ENCODE results near the gene PKD2. TPM values are rescaled to one million over a fixed set of nuclear protein-coding genes. Genes with fewer than 3 reads are reported as not detected.

The PKD2 gene
- total RNA-seq, 4 donors from 2014 or later, result 79.1 to 128 (median 92.5) TPM

DNA sequence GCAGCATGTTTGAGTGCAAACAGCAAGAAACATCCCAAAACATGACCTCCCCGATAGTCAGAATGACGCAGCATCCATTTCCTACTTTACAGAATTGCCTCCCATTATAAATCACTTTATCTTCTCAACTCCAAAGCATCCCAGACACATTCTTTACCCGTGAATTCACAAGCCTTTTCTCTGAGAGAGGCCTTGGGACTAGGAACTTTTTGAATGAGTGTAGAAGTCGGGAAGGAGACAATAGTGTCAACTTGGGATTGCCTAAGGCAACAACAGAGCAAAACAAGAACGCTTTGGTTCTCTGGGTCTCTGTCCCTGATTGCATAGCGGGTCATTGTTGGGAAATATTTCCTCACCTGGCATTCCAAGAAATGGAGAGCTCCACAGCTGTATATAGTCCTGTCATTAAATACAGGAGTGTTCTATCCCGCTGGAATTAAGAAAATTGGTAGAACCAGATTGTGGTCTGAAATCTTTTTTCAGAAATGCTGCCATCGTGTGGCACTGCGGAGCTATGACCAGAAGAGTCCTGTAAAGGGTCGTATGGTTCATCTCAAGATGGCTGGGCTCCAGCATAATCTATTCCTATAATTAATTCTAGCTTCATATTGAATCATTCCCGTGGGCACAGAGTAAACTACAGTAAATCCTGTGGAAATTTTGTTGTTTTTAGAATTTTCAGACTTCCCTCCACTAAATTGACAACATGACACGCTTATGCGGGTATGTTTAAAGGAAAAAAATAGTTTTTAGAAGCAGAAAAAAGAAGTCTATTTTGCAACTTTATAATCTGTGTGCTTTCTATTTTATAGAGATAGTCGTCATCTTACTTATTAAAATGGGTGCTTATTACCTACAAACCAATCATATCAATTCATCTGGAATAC lies 33.9 kb upstream of the PKD2 start:
- WGBS, result 33% methylated on average over 14 of the region's 14 CpGs
- peak overlapping the region in 1 of 4 donors; percentile 2 for H3K27ac ChIP-seq (replicated peaks in 1 of 4)
- no peaks in the 10 kb centered on the region for H3K27me3 ChIP-seq
- intact Hi-C loops (cut with DNase I), result loop anchor here (1.0 to 10.0 kb wide), 3 partner anchors 120 to 289 kb away; no protein-coding TSS in a partner anchor
- H3K4me3 ChIP-seq, result peak overlapping the region in 3 of 4 donors; percentile 19 to 33 (median 19)
- no peak for DNase-seq (ENCODE audit: extremely low spot score)
- H3K4me1 ChIP-seq, result peaks cover 0 to 7% (median 3%) of the 10 kb centered on the region in 4 donors
- H3K36me3 ChIP-seq, result no peaks in the 10 kb centered on the region
- TF ChIP-seq, protein P1, sequence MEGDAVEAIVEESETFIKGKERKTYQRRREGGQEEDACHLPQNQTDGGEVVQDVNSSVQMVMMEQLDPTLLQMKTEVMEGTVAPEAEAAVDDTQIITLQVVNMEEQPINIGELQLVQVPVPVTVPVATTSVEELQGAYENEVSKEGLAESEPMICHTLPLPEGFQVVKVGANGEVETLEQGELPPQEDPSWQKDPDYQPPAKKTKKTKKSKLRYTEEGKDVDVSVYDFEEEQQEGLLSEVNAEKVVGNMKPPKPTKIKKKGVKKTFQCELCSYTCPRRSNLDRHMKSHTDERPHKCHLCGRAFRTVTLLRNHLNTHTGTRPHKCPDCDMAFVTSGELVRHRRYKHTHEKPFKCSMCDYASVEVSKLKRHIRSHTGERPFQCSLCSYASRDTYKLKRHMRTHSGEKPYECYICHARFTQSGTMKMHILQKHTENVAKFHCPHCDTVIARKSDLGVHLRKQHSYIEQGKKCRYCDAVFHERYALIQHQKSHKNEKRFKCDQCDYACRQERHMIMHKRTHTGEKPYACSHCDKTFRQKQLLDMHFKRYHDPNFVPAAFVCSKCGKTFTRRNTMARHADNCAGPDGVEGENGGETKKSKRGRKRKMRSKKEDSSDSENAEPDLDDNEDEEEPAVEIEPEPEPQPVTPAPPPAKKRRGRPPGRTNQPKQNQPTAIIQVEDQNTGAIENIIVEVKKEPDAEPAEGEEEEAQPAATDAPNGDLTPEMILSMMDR (IDR thresholded peaks at IDR 0.05), result peak; percentile 74 to 88 (median 85)
- TF ChIP-seq POLR2A (IDR thresholded peaks at IDR 0.05; ENCODE audit: low read depth), result no peak
- no peaks in the 10 kb centered on the region for H3K9me3 ChIP-seq

DNA sequence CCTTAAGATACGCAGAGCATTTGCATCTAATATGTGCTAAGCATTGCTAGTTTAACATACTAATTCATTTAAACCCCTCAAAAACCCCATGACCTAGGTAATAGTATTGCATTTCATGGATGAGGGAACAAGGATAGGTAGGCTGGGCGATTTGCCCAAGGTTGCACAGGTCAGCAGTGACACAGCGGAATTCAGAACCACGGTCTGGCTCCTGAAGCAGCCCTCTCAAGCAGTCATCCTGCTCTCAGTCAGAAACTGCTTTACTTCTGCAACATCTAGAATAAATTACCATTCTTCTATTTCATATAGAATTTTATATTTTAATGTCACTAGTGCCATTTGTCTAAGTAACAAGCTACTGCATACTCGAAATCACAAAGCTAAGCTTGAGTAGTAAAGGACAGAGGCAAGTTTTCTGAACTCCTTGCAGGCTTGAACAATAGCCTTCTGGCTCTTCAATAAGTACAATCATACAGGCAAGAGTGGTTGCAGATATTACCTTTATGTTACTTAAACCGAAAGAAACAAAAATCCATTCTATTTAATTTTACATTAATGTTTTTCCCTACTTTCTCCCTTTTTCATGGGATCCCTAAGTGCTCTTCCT lies 32.5 kb upstream of the PKD2 start:
- Histone ChIP-seq H3K27ac (replicated peaks in 1 of 4) (no peak overlapping the region), H3K27me3 (no peaks in the 10 kb centered on the region), H3K4me3 (no peak overlapping the region), H3K36me3 (no peaks in the 10 kb centered on the region), H3K9me3 (no peaks in the 10 kb centered on the region), H3K4me1 (peaks cover 0 to 7% (median 3%) of the 10 kb centered on the region in 4 donors)
- 83% methylated on average over 6 of the region's 6 CpGs for WGBS
- DNase-seq (ENCODE audit: extremely low spot score), result no peak
- TF ChIP-seq, protein P1 (IDR thresholded peaks at IDR 0.05), result no peak
- TF ChIP-seq EP300 (IDR thresholded peaks at IDR 0.05), result no peak
- no peak for TF ChIP-seq POLR2A (IDR thresholded peaks at IDR 0.05; ENCODE audit: low read depth)
- TF ChIP-seq POLR2AphosphoS5 (IDR thresholded peaks at IDR 0.05), result no peak
- intact Hi-C loops (cut with DNase I), result loop anchor here (5.0 to 10.0 kb wide), 2 partner anchors 237 to 290 kb away; no protein-coding TSS in a partner anchor

DNA sequence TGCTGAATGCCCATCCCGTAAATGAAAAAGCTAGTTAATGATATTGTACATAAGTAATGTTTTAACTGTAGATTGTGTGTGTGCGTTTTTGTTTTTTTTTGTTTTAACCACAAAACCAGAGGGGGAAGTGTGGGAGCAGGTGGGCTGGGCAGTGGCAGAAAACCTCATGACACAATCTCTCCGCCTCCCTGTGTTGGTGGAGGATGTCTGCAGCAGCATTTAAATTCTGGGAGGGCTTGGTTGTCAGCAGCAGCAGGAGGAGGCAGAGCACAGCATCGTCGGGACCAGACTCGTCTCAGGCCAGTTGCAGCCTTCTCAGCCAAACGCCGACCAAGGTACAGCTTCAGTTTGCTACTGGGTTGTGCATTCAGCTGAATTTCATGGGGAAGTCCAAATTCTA lies 32.0 kb upstream of the PKD2 start, which contains the start of gene SPP1:
TSS of gene SPP1 (plus strand) at position 249 of the 400 bp plus-strand sequence. CDS start 1,182 bp downstream, outside the sequence.
- no peak within 1 kb of the TSS for H3K4me3 ChIP-seq

DNA sequence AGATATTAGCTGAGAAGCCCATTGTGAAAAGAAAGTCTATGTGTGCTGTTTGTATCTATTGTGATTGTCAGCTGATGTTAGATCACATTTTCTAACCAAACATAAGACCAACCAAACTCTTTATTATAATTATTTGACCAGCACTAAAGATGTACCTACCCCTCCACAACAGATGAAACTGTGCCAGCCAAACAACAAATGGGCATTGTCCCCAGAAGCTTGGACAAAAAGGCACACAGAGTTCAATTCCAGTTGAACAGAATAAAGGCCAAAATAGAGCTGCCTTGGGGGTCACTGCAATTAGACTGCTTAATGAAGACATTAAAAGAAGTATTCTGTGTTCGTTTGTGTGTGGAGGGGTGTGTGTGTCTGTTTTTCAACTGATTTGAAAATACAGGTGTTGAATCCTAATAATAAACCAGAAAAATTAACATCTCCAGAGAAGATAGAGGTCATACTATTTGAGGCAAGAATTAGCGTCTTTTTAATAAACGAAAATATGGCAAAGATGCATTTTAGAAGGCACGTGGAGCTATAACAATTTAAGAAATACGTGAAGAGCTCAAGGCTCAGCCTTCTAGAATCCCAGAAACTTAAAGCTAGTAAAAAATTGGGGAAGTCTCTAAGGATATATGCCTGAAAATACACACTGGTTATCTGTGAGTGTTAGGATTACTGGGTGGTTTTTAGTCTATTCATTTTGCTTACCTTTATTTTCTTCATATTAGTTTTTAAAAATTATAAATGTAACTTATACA lies 29.7 kb upstream of the PKD2 start:
- 92% methylated on average over 5 of the region's 5 CpGs for WGBS

More for the DNA sequence above, 32.0 kb upstream of the PKD2 start, which contains the start of gene SPP1:
- Histone ChIP-seq H3K27me3 (no peaks in the 10 kb centered on the region), H3K9me3 (no peaks in the 10 kb centered on the region), H3K4me1 (peaks cover 0 to 7% (median 3%) of the 10 kb centered on the region in 4 donors), H3K27ac (replicated peaks in 1 of 4) (no peak within 1 kb of the TSS), H3K36me3 (no peaks in the 10 kb centered on the region)
- TF ChIP-seq EP300 (IDR thresholded peaks at IDR 0.05), result no peak
- no peak for TF ChIP-seq POLR2A (IDR thresholded peaks at IDR 0.05; ENCODE audit: low read depth)
- TF ChIP-seq POLR2AphosphoS5 (IDR thresholded peaks at IDR 0.05), result no peak
- TF ChIP-seq, protein P1 (IDR thresholded peaks at IDR 0.05), result no peak
- 53% methylated on average over 8 of the region's 8 CpGs for WGBS
- DNase-seq (ENCODE audit: extremely low spot score), result no peak
- intact Hi-C loops (cut with DNase I), result loop anchor here (10.0 kb wide), 1 partner anchor 291 kb away; no protein-coding TSS in a partner anchor

More for the DNA sequence above, 29.7 kb upstream of the PKD2 start:
- Histone ChIP-seq H3K4me1 (peaks cover 0 to 7% (median 3%) of the 10 kb centered on the region in 4 donors), H3K4me3 (no peak overlapping the region), H3K9me3 (no peaks in the 10 kb centered on the region), H3K27ac (replicated peaks in 1 of 4) (no peak overlapping the region), H3K27me3 (no peaks in the 10 kb centered on the region), H3K36me3 (no peaks in the 10 kb centered on the region)
- TF ChIP-seq EP300 (IDR thresholded peaks at IDR 0.05) (no peak), POLR2A (IDR thresholded peaks at IDR 0.05; ENCODE audit: low read depth) (no peak), POLR2AphosphoS5 (IDR thresholded peaks at IDR 0.05) (no peak)
- TF ChIP-seq, protein P1 (IDR thresholded peaks at IDR 0.05), result no peak
- intact Hi-C loops (cut with DNase I), result loop anchor here (10.0 kb wide), 1 partner anchor 293 kb away; no protein-coding TSS in a partner anchor
- DNase-seq (ENCODE audit: extremely low spot score), result no peak
